Lower lobe of right lung (tissue), 2 donors: Measurements from ENCODE around the gene RIPOR3. TPM values are rescaled to one million over a fixed set of nuclear protein-coding genes. Genes with fewer than 3 reads are reported as not detected.

Experiments
- ATAC-seq, 2 donors: fragments of 200-7000 bp; cut with Tn5 transposase; one replicate each; pipeline ENCODE4 v1.9.1; 2020 to 2022; ENCODE audit warnings: mild to moderate bottlenecking in 2 of 2, moderate library complexity in 2 of 2
- DNase-seq: peaks from one replicate; pipeline ENCODE4 v3.0.0-alpha.2; 2020
- H3K27ac ChIP-seq: fragments of 200-600 bp; one replicate; pipeline ENCODE4 v1.8.0; 2022
- H3K27me3 ChIP-seq: fragments of 200-600 bp; one replicate; pipeline ENCODE4 v1.8.0; 2022; ENCODE audit warnings: low read depth
- H3K36me3 ChIP-seq: fragments of 200-600 bp; one replicate; pipeline ENCODE4 v1.8.0; 2022; ENCODE audit warnings: mild to moderate bottlenecking
- H3K4me1 ChIP-seq: fragments of 200-600 bp; one replicate; pipeline ENCODE4 v1.8.0; 2022
- H3K4me3 ChIP-seq: fragments of 200-600 bp; one replicate; pipeline ENCODE4 v1.8.0; 2022; ENCODE audit warnings: mild to moderate bottlenecking
- H3K9me3 ChIP-seq: fragments of 200-600 bp; one replicate; pipeline ENCODE4 v1.8.0; 2022
- CTCF ChIP-seq: fragments of 200-600 bp; IDR thresholded peaks from one replicate; pipeline ENCODE4 v1.8.0; 2022; ENCODE audit warnings: antibody characterized with exemption, mild to moderate bottlenecking
- intact Hi-C: fragments of 100-400 bp; cut with DNase I; formaldehyde crosslinking; loops from one replicate; pipeline ENCODE4 v1.11.0; 2022
- total RNA-seq: library from RNA; stranded (reverse); fragmentation: NEBNext Ultra II Directional; extraction: Animal tissue kit (Norgen Biotek cat#: 25700); gene quantifications from one replicate; pipeline ENCODE4 v1.2.1, GENCODE V29; 2021
- donor health status: DM: no; HTN: yes; CAD: no; lungs with severe emphysema.

RIPOR3 gene
- total RNA-seq, 1 donor from 2014 or later, result 11.0 TPM

- Histone ChIP-seq H3K4me1 (peaks cover 55% of the 10 kb centered on the region), H3K27me3 (no peaks in the 10 kb centered on the region), H3K4me3 (no peak overlapping the region), H3K36me3 (peaks cover 80% of the 10 kb centered on the region), H3K27ac (no peak overlapping the region), H3K9me3 (no peaks in the 10 kb centered on the region)
- intact Hi-C loops, result no loop called here
- ATAC-seq (peak; percentile 2 to 69), DNase-seq (peak; percentile 84)
- no peak for TF ChIP-seq CTCF
These were observed 123.3 kb downstream of the RIPOR3 start for GRCh38 chr20:50567860-50568548.

- Histone ChIP-seq H3K27me3 (no peaks in the 10 kb centered on the region), H3K9me3 (no peaks in the 10 kb centered on the region), H3K36me3 (peaks cover 81% of the 10 kb centered on the region), H3K27ac (peak overlapping the region; percentile 14), H3K4me3 (no peak overlapping the region), H3K4me1 (peaks cover 53% of the 10 kb centered on the region)
- intact Hi-C loops, result no loop called here
- DNase-seq (no peak), ATAC-seq (no peak)
- no peak for TF ChIP-seq CTCF
These were observed 125.5 kb downstream of the RIPOR3 start for GRCh38 chr20:50565871-50566270.

GRCh38 chr20:50565383-50565782 lies 126.0 kb downstream of the RIPOR3 start:
- H3K4me3 ChIP-seq, result no peak overlapping the region
- peaks cover 76% of the 10 kb centered on the region for H3K36me3 ChIP-seq
- TF ChIP-seq CTCF, result no peak
- DNase-seq, result no peak
- peak overlapping the region; percentile 28 for H3K27ac ChIP-seq
- no peaks in the 10 kb centered on the region for H3K9me3 ChIP-seq
- H3K27me3 ChIP-seq, result no peaks in the 10 kb centered on the region
- ATAC-seq, result no peak
- peaks cover 57% of the 10 kb centered on the region for H3K4me1 ChIP-seq
- intact Hi-C loops, result no loop called here

- DNase-seq (no peak), ATAC-seq (peak in 1 of 2 donors; percentile 3)
- H3K4me3 ChIP-seq, result no peak overlapping the region
- no peaks in the 10 kb centered on the region for H3K9me3 ChIP-seq
- H3K27me3 ChIP-seq, result no peaks in the 10 kb centered on the region
- TF ChIP-seq CTCF, result no peak
- peaks cover 57% of the 10 kb centered on the region for H3K36me3 ChIP-seq
- intact Hi-C loops, result no loop called here
- peak overlapping the region; percentile 74 for H3K27ac ChIP-seq
- H3K4me1 ChIP-seq, result peaks cover 60% of the 10 kb centered on the region
These were observed 128.0 kb downstream of the RIPOR3 start for GRCh38 chr20:50563133-50563944.

- TF ChIP-seq CTCF, result no peak
- DNase-seq, result peak; percentile 67
- intact Hi-C loops, result no loop called here
- H3K9me3 ChIP-seq, result no peaks in the 10 kb centered on the region
- peak overlapping the region; percentile 74 for H3K27ac ChIP-seq
- H3K36me3 ChIP-seq, result peaks cover 47% of the 10 kb centered on the region
- H3K4me3 ChIP-seq, result no peak overlapping the region
- ATAC-seq, result peak; percentile 90 to 91
- no peaks in the 10 kb centered on the region for H3K27me3 ChIP-seq
- peaks cover 60% of the 10 kb centered on the region for H3K4me1 ChIP-seq
These were observed 129.1 kb downstream of the RIPOR3 start for GRCh38 chr20:50562262-50562701.
